ENCODE measurements around the gene ATP8A2. TPM values are rescaled to one million over a fixed set of nuclear protein-coding genes. Genes with fewer than 3 reads are reported as not detected.
"Not testable (repeated sequence)": the region's sequence is repeated elsewhere in the genome, so short reads cannot be mapped to it uniquely, and the experiment has no call there.

The ATP8A2 gene
- polyA plus RNA-seq, 1 donor from 2014 or later = 11.9 TPM

GRCh38 chr13:26067601-26068000 is 695.8 kb downstream of the ATP8A2 start:
- no peak overlapping the region for H3K27ac ChIP-seq (ENCODE audit: low read length)
- H3K36me3 ChIP-seq (ENCODE audit: insufficient read depth, low read length) = no peaks in the 10 kb centered on the region
- TF ChIP-seq CTCF (IDR thresholded peaks at IDR 0.05; ENCODE audit: poor library complexity, severe bottlenecking) (no peak), EP300 (conservative IDR thresholded peaks at IDR 0.05; ENCODE audit: poor library complexity, severe bottlenecking) (no peak), TAF1 (IDR thresholded peaks at IDR 0.05; ENCODE audit: low read depth) (no peak), MXI1 (conservative IDR thresholded peaks at IDR 0.05; ENCODE audit: poor library complexity, severe bottlenecking) (no peak), RAD21 (conservative IDR thresholded peaks at IDR 0.05) (no peak), EZH2 (IDR thresholded peaks at IDR 0.05; ENCODE audit: borderline replicate concordance, insufficient read depth, low read length, poor library complexity, severe bottlenecking) (no peak), POLR2AphosphoS5 (IDR thresholded peaks at IDR 0.05) (no peak), SMC3 (conservative IDR thresholded peaks at IDR 0.05; ENCODE audit: poor library complexity) (no peak)
- H3K9me2 ChIP-seq (ENCODE audit: insufficient read depth, low read length) = no peaks in the 10 kb centered on the region
- no peaks in the 10 kb centered on the region for H3F3A ChIP-seq (ENCODE audit: insufficient read depth, low read length, poor library complexity, severe bottlenecking)
- no peak overlapping the region for H2AFZ ChIP-seq (ENCODE audit: low read depth, low read length)
- H3K4me3 ChIP-seq (ENCODE audit: low read length) = no peak overlapping the region
- H3K9me3 ChIP-seq (ENCODE audit: low read length) = no peaks in the 10 kb centered on the region
- no peak overlapping the region for H3K9ac ChIP-seq (ENCODE audit: low read length)
- H4K20me1 ChIP-seq (ENCODE audit: insufficient read depth) = no peaks in the 10 kb centered on the region
- H3K4me2 ChIP-seq (ENCODE audit: low read length) = no peak overlapping the region
- H3K79me2 ChIP-seq (replicated peaks; ENCODE audit: insufficient read depth, low read length) = no peaks in the 10 kb centered on the region
- no peaks in the 10 kb centered on the region for H3K27me3 ChIP-seq (ENCODE audit: insufficient read depth, low read depth, low read length)

GRCh38 chr13:26068372-26068771 is 696.6 kb downstream of the ATP8A2 start:
- H3K36me3 ChIP-seq (ENCODE audit: insufficient read depth, low read length); H3K9me2 ChIP-seq (ENCODE audit: insufficient read depth, low read length); H2AFZ ChIP-seq (ENCODE audit: low read depth, low read length); H3K9me3 ChIP-seq (ENCODE audit: low read length); H3K4me3 ChIP-seq (ENCODE audit: low read length); H4K20me1 ChIP-seq (ENCODE audit: insufficient read depth); H3K9ac ChIP-seq (ENCODE audit: low read length); H3F3A ChIP-seq (ENCODE audit: insufficient read depth, low read length, poor library complexity, severe bottlenecking); H3K27ac ChIP-seq (ENCODE audit: low read length); H3K4me2 ChIP-seq (ENCODE audit: low read length); H3K27me3 ChIP-seq (ENCODE audit: insufficient read depth, low read depth, low read length); H3K79me2 ChIP-seq (replicated peaks; ENCODE audit: insufficient read depth, low read length): not testable (repeated sequence)

GRCh38 chr13:26069642-26070041 is 697.9 kb downstream of the ATP8A2 start:
- not testable (repeated sequence) for H3F3A ChIP-seq (ENCODE audit: insufficient read depth, low read length, poor library complexity, severe bottlenecking); H3K27ac ChIP-seq (ENCODE audit: low read length); H3K4me2 ChIP-seq (ENCODE audit: low read length); H3K9ac ChIP-seq (ENCODE audit: low read length); H3K9me2 ChIP-seq (ENCODE audit: insufficient read depth, low read length); H3K27me3 ChIP-seq (ENCODE audit: insufficient read depth, low read depth, low read length); H4K20me1 ChIP-seq (ENCODE audit: insufficient read depth); H3K79me2 ChIP-seq (replicated peaks; ENCODE audit: insufficient read depth, low read length); H3K36me3 ChIP-seq (ENCODE audit: insufficient read depth, low read length); H3K4me3 ChIP-seq (ENCODE audit: low read length); H2AFZ ChIP-seq (ENCODE audit: low read depth, low read length); H3K9me3 ChIP-seq (ENCODE audit: low read length)

- H3K79me2 ChIP-seq (replicated peaks; ENCODE audit: insufficient read depth, low read length) = no peaks in the 10 kb centered on the region
- H3K9me3 ChIP-seq (ENCODE audit: low read length) = no peaks in the 10 kb centered on the region
- TF ChIP-seq EZH2 (IDR thresholded peaks at IDR 0.05; ENCODE audit: borderline replicate concordance, insufficient read depth, low read length, poor library complexity, severe bottlenecking) = no peak
- TF ChIP-seq SMC3 (conservative IDR thresholded peaks at IDR 0.05; ENCODE audit: poor library complexity) = no peak
- TF ChIP-seq RAD21 (conservative IDR thresholded peaks at IDR 0.05) = no peak
- no peak for TF ChIP-seq TAF1 (IDR thresholded peaks at IDR 0.05; ENCODE audit: low read depth)
- TF ChIP-seq CTCF (IDR thresholded peaks at IDR 0.05; ENCODE audit: poor library complexity, severe bottlenecking) = no peak
- no peak for TF ChIP-seq POLR2AphosphoS5 (IDR thresholded peaks at IDR 0.05)
- TF ChIP-seq REST (IDR thresholded peaks at IDR 0.05; ENCODE audit: borderline replicate concordance) = no peak
- TF ChIP-seq EP300 (conservative IDR thresholded peaks at IDR 0.05; ENCODE audit: poor library complexity, severe bottlenecking) = no peak
- no peak for TF ChIP-seq MXI1 (conservative IDR thresholded peaks at IDR 0.05; ENCODE audit: poor library complexity, severe bottlenecking)
- no peaks in the 10 kb centered on the region for H3F3A ChIP-seq (ENCODE audit: insufficient read depth, low read length, poor library complexity, severe bottlenecking)
- H3K4me2 ChIP-seq (ENCODE audit: low read length) = no peak overlapping the region
- H3K27ac ChIP-seq (ENCODE audit: low read length) = no peak overlapping the region
- H3K27me3 ChIP-seq (ENCODE audit: insufficient read depth, low read depth, low read length) = no peaks in the 10 kb centered on the region
- H3K4me3 ChIP-seq (ENCODE audit: low read length) = no peak overlapping the region
- no peak overlapping the region for H2AFZ ChIP-seq (ENCODE audit: low read depth, low read length)
- no peaks in the 10 kb centered on the region for H3K36me3 ChIP-seq (ENCODE audit: insufficient read depth, low read length)
- no peaks in the 10 kb centered on the region for H3K9me2 ChIP-seq (ENCODE audit: insufficient read depth, low read length)
- H4K20me1 ChIP-seq (ENCODE audit: insufficient read depth) = no peaks in the 10 kb centered on the region
- no peak overlapping the region for H3K9ac ChIP-seq (ENCODE audit: low read length)
Measured at GRCh38 chr13:26071691-26072090, 699.9 kb downstream of the ATP8A2 start.
